ENCODE data around the gene OR1L6.

Gene OR1L6

GRCh38 chr9:122767817-122768216, 25.7 kb downstream of the OR1L6 start:
- ChIA-PET CTCF (interaction anchor here (0.6 kb wide), 1 partner anchor 1068 kb away, joined by 3 read pairs; no protein-coding TSS in a partner anchor), POLR2A (ENCODE audit: low non-redundant PET) (no interaction called here)
- H3K27ac ChIP-seq, result no peak overlapping the region
- no peak for DNase-seq (ENCODE audit: low spot score)
- TF ChIP-seq, protein P1, sequence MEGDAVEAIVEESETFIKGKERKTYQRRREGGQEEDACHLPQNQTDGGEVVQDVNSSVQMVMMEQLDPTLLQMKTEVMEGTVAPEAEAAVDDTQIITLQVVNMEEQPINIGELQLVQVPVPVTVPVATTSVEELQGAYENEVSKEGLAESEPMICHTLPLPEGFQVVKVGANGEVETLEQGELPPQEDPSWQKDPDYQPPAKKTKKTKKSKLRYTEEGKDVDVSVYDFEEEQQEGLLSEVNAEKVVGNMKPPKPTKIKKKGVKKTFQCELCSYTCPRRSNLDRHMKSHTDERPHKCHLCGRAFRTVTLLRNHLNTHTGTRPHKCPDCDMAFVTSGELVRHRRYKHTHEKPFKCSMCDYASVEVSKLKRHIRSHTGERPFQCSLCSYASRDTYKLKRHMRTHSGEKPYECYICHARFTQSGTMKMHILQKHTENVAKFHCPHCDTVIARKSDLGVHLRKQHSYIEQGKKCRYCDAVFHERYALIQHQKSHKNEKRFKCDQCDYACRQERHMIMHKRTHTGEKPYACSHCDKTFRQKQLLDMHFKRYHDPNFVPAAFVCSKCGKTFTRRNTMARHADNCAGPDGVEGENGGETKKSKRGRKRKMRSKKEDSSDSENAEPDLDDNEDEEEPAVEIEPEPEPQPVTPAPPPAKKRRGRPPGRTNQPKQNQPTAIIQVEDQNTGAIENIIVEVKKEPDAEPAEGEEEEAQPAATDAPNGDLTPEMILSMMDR (conservative IDR thresholded peaks at IDR 0.05; ENCODE audit: low read depth), result no peak

GRCh38 chr9:122777052-122777451, 34.9 kb downstream of the OR1L6 start:
- no peak for DNase-seq (ENCODE audit: low spot score)
- POLR2A ChIA-PET (ENCODE audit: low non-redundant PET), result no interaction called here

DNA sequence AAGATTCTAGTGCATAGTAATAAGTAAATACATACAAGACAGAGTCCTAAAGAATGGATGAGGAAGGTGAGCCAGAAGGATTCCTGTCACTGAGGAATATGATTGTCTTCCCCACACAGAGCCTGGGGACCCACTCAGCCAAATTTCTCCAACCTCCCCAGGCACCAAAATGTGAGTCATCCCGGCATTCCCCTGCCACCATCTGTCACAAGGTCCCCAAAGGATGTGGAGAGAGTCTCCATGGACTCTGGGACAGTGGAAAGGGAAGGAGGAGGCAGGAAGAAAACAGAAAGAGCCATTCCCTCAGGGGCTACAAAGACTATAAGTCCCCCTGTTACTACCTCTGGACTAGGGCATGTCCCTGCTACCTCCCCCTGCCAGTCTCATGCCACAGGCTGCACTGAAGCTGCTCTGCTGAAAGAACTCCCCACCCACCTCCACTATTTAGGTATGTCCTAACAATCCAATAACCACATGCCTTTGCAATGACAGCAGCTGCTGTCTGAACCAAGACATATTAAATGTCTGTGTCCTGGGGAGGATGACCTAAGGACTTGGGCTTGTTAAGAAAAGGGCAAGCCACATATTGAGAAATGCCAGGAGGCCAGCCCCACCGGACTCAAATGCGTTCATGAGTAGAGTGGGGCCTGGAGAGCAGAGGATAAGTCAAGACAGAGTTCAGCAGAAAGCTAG, 36.0 kb downstream of the OR1L6 start:
- TF ChIP-seq, protein P1 (conservative IDR thresholded peaks at IDR 0.05; ENCODE audit: low read depth), result no peak
- peak; percentile 63 for DNase-seq (ENCODE audit: low spot score)
- ChIA-PET CTCF (interaction anchor here (0.6 kb wide), 1 partner anchor 41 kb away, joined by 3 read pairs; no protein-coding TSS in a partner anchor), POLR2A (ENCODE audit: low non-redundant PET) (no interaction called here)
- H3K27ac ChIP-seq, result no peak overlapping the region

More at GRCh38 chr9:122777052-122777451, 34.9 kb downstream of the OR1L6 start:
- no peak overlapping the region for H3K27ac ChIP-seq
- TF ChIP-seq, protein P1 (conservative IDR thresholded peaks at IDR 0.05; ENCODE audit: low read depth), result no peak
- CTCF ChIA-PET, result interaction anchor here (0.6 kb wide), 1 partner anchor 475 kb away, joined by 4 read pairs; no protein-coding TSS in a partner anchor

DNA sequence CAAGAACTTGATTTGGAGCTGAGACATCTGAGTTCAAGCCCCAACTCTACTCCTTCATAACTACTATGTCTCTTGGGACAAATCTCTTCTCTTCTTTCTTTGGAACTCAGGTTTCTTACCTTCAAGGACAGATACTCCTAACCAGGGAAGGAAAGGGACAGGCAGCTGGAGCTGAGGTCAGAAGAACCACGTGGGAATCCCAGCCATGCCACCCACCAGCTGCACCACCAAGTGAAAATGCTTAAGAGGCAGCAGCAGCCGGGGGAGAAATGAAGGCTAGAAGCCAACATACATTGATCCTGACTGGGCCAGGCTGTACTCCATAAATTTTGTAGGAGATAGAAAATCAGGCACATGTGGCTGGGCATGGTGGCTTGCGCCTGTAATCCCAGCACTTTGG, 37.1 kb downstream of the OR1L6 start:
- H3K27ac ChIP-seq, result no peak overlapping the region
- TF ChIP-seq, protein P1 (conservative IDR thresholded peaks at IDR 0.05; ENCODE audit: low read depth), result no peak
- CTCF ChIA-PET, result no interaction called here
- DNase-seq (ENCODE audit: low spot score), result no peak
- POLR2A ChIA-PET (ENCODE audit: low non-redundant PET), result no interaction called here

- POLR2A ChIA-PET (ENCODE audit: low non-redundant PET), result no interaction called here
- TF ChIP-seq, protein P1 (conservative IDR thresholded peaks at IDR 0.05; ENCODE audit: low read depth), result no peak
- CTCF ChIA-PET, result no interaction called here
- no peak overlapping the region for H3K27ac ChIP-seq
- no peak for DNase-seq (ENCODE audit: low spot score)
Measured at GRCh38 chr9:122780026-122780425, 37.9 kb downstream of the OR1L6 start.

GRCh38 chr9:122781671-122782070, 39.6 kb downstream of the OR1L6 start:
- CTCF ChIA-PET, result no interaction called here
- POLR2A ChIA-PET (ENCODE audit: low non-redundant PET), result no interaction called here
- H3K27ac ChIP-seq, result no peak overlapping the region
- DNase-seq (ENCODE audit: low spot score), result no peak
- TF ChIP-seq, protein P1 (conservative IDR thresholded peaks at IDR 0.05; ENCODE audit: low read depth), result no peak

All from RWPE1 (cell line).